DOHH2 (cell line): ENCODE results near the gene EFNB1.

ENCODE experiments used
- EZH2phosphoT487 ChIP-seq: fragments of 200-600 bp; sonication (generic); IDR thresholded peaks from 2 replicates; pipeline ENCODE4 v1.6.1; 2017; ENCODE audit warnings: borderline replicate concordance, mild to moderate bottlenecking, antibody characterized with exemption, low read length, moderate library complexity, mixed read lengths
- TF ChIP-seq, protein P1 (sequence below): fragments of 200-600 bp; sonication (generic); IDR thresholded peaks from one replicate; pipeline ENCODE4 v1.5.1; 2014; ENCODE audit warnings: antibody characterized with exemption, mild to moderate bottlenecking, low read depth, low read length; ENCODE audit not compliant: poor library complexity, severe bottlenecking

DNA sequence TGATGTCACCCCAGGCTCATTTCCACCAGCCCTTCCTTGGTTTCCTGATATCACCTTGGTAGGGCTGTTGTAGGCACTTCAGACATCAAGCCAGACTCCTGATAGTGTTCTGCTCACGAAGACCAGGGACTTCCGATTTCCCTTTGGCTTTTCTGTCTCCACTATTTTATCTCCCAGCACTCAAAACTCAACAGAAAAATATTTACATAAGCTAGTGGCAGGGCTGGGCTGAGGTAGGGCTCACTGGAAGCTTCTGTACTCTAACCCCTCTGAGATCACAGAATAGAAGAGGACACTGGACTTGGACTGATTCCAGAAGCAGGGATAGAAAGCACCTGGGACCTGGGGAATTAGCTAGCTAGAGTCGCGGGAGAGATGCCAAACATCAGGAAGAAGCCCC is 34.4 kb upstream of the EFNB1 start:
- TF ChIP-seq, protein P1, sequence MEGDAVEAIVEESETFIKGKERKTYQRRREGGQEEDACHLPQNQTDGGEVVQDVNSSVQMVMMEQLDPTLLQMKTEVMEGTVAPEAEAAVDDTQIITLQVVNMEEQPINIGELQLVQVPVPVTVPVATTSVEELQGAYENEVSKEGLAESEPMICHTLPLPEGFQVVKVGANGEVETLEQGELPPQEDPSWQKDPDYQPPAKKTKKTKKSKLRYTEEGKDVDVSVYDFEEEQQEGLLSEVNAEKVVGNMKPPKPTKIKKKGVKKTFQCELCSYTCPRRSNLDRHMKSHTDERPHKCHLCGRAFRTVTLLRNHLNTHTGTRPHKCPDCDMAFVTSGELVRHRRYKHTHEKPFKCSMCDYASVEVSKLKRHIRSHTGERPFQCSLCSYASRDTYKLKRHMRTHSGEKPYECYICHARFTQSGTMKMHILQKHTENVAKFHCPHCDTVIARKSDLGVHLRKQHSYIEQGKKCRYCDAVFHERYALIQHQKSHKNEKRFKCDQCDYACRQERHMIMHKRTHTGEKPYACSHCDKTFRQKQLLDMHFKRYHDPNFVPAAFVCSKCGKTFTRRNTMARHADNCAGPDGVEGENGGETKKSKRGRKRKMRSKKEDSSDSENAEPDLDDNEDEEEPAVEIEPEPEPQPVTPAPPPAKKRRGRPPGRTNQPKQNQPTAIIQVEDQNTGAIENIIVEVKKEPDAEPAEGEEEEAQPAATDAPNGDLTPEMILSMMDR: no peak
- TF ChIP-seq EZH2phosphoT487: no peak
